ENCODE measurements around the gene RIMS4. TPM values are rescaled to one million over a fixed set of nuclear protein-coding genes. Genes with fewer than 3 reads are reported as not detected.

RIMS4 gene
- total and polyA plus RNA-seq, 2 of the 8 experiments (the other 6 are each of a cell fraction or from before 2014, with no cell fraction given) = 13.3 to 44.2 TPM

GRCh38 chr20:44837946-44838345 is 27.6 kb upstream of the RIMS4 start:
- FAIRE-seq = no peak
- 94% methylated on average over 3 of the region's 3 CpGs; no CpG with 5 or more reads in 1 of the 2 experiments for WGBS, 2 experiments (ENCODE audit: extremely low coverage in 1 of 2, insufficient coverage in 1 of 2, insufficient read length in 1 of 2, insufficient replicate concordance in 2 of 2, low coverage in 1 of 2, low lambda C conversion rate in 2 of 2, missing lambda C conversion rate in 1 of 2)
- TF ChIP-seq ASH2L (IDR thresholded peaks at IDR 0.05; ENCODE audit: low read length) (no peak), E2F6 (IDR thresholded peaks at IDR 0.05) (no peak), NRF1 (IDR thresholded peaks at IDR 0.05; ENCODE audit: low read depth, low read length) (no peak), BCL11A (IDR thresholded peaks at IDR 0.05; ENCODE audit: low read depth in 2 of 2, low read length in 2 of 2) (no peak), RNF2 (IDR thresholded peaks at IDR 0.05; ENCODE audit: borderline replicate concordance, low read depth, low read length, missing control alignments, poor library complexity, severe bottlenecking) (no peak), SP2 (IDR thresholded peaks at IDR 0.05; ENCODE audit: low read length) (no peak), MAX (IDR thresholded peaks at IDR 0.05) (no peak), KDM4A (IDR thresholded peaks at IDR 0.05; ENCODE audit: low read depth, low read length, severe bottlenecking) (no peak), SP4 (IDR thresholded peaks at IDR 0.05; ENCODE audit: low read length) (no peak), SIRT6 (IDR thresholded peaks at IDR 0.05; ENCODE audit: low read length) (no peak), GABPA (IDR thresholded peaks at IDR 0.05; ENCODE audit: borderline replicate concordance, insufficient read depth, low read length) (no peak), RBBP5 (IDR thresholded peaks at IDR 0.05; ENCODE audit: borderline replicate concordance, low read depth, low read length) (no peak)

More at GRCh38 chr20:44837946-44838345, 27.6 kb upstream of the RIMS4 start:
- no peak overlapping the region for H3K4ac ChIP-seq (replicated peaks; ENCODE audit: insufficient read length, low read depth, low read length)
- H3K18ac ChIP-seq (ENCODE audit: extremely low read depth, low read length) = no peak overlapping the region
- no peaks in the 10 kb centered on the region for H3K79me2 ChIP-seq (ENCODE audit: control insufficient read depth in 1 of 2, insufficient read depth in 2 of 2, low read length in 2 of 2)
- H4K8ac ChIP-seq (ENCODE audit: extremely low read depth, insufficient read depth, low read length) = no peak overlapping the region
- no peak overlapping the region for H3K27ac ChIP-seq (ENCODE audit: low read depth, low read length)
- no peak overlapping the region for H2AK5ac ChIP-seq (ENCODE audit: low read depth, low read length)
- no peak overlapping the region for H3K9ac ChIP-seq (replicated peaks in 1 of 4; ENCODE audit: extremely low read depth in 1 of 4, low read depth in 3 of 4, low read length in 3 of 4)
- H4K5ac ChIP-seq (ENCODE audit: insufficient read length, low read depth, low read length) = no peak overlapping the region
- H2BK5ac ChIP-seq (ENCODE audit: low read depth, low read length) = no peak overlapping the region
- H3K36me3 ChIP-seq (ENCODE audit: control insufficient read depth in 2 of 4, insufficient read depth in 4 of 4, low read length in 3 of 4) = no peaks in the 10 kb centered on the region
- H2BK12ac ChIP-seq (ENCODE audit: low read depth, low read length) = no peak overlapping the region
- no peak overlapping the region for H3K23ac ChIP-seq (ENCODE audit: insufficient read length)
- ChIA-PET POLR2A (ENCODE audit: partially characterized antibody) (no interaction called here), CTCF (ENCODE audit: partially characterized antibody) (interaction anchor here (1.4 to 1.8 kb wide), 2 partner anchors 17 to 90 kb away, joined by 4 to 8 read pairs; no protein-coding TSS in a partner anchor)
- no peak overlapping the region for H3K14ac ChIP-seq (ENCODE audit: insufficient read length)
- no peak overlapping the region for H2AFZ ChIP-seq (ENCODE audit: low read length)
- H2BK120ac ChIP-seq (replicated peaks; ENCODE audit: low read depth, low read length) = no peak overlapping the region
- no peak overlapping the region for H2BK20ac ChIP-seq (ENCODE audit: low read length)
- H3K4me2 ChIP-seq (ENCODE audit: insufficient read depth in 1 of 2, low read depth in 2 of 2, low read length in 2 of 2) = no peak overlapping the region
- DNase-seq (ENCODE audit: low read depth in 1 of 2, low spot score in 2 of 2) = no peak
- no peaks in the 10 kb centered on the region for H4K20me1 ChIP-seq (replicated peaks in 1 of 2; ENCODE audit: control insufficient read depth in 1 of 2, insufficient read depth in 2 of 2, low read length in 2 of 2)
- H3K56ac ChIP-seq (replicated peaks; ENCODE audit: insufficient read length, low read depth, low read length) = no peak overlapping the region
- no peaks in the 10 kb centered on the region; the same call in 1 of the 2 replicates for H3K23me2 ChIP-seq (ENCODE audit: low read depth, low read length)
- H3K79me1 ChIP-seq (ENCODE audit: low read depth, low read length) = no peaks in the 10 kb centered on the region
- no peak overlapping the region for H2BK15ac ChIP-seq (ENCODE audit: low read length)
- no peak overlapping the region for H4K91ac ChIP-seq (replicated peaks; ENCODE audit: insufficient read length, low read length)
- H3K4me1 ChIP-seq (replicated peaks in 1 of 4; ENCODE audit: control insufficient read depth in 3 of 4, insufficient read depth in 4 of 4, low read length in 3 of 4) = peaks cover 0 to 3% (median 2%) of the 10 kb centered on the region in 4 experiments; a peak in 3 of 7 replicates
- H3K4me3 ChIP-seq (ENCODE audit: extremely low read depth in 1 of 4, insufficient read depth in 2 of 4, low read depth in 3 of 4, low read length in 4 of 4) = no peak overlapping the region
- no peaks in the 10 kb centered on the region; a peak in 1 of 4 replicates for H3K9me3 ChIP-seq (ENCODE audit: insufficient read depth in 2 of 2, low read depth in 1 of 2, low read length in 1 of 2)
- no peaks in the 10 kb centered on the region; a peak in 1 of 7 replicates for H3K27me3 ChIP-seq (replicated peaks in 1 of 4; ENCODE audit: control insufficient read depth in 3 of 4, extremely low read depth in 1 of 4, insufficient read depth in 3 of 4, low read length in 3 of 4)

Data from H1 (cell line).